Activated CD4-positive, alpha-beta T cell treated with anti-CD3 and anti-CD28 coated beads, Interleukin-10, Interleukin-2, amounts not matched to agents 100 ng/mL and 50 ng/mL, durations not matched to agents 16 hours and 8 hours (primary cell): ENCODE measurements around the gene ESPNL.

Experiments
- DNase-seq: peaks from one replicate; pipeline ENCODE4 v3.0.0-alpha.2; 2020

The ESPNL gene

GRCh38 chr2:238077292-238077691 is 22.8 kb upstream of the ESPNL start:
- no peak for DNase-seq

GRCh38 chr2:238079874-238080327 is 20.2 kb upstream of the ESPNL start:
- no peak for DNase-seq

- no peak for DNase-seq
Observed at GRCh38 chr2:238080518-238080917, 19.6 kb upstream of the ESPNL start.

GRCh38 chr2:238081150-238081549 is 19.0 kb upstream of the ESPNL start:
- DNase-seq: no peak

GRCh38 chr2:238081561-238081960 is 18.6 kb upstream of the ESPNL start:
- no peak for DNase-seq

GRCh38 chr2:238082151-238082550 is 18.0 kb upstream of the ESPNL start:
- DNase-seq: no peak

- no peak for DNase-seq
Observed at GRCh38 chr2:238082827-238083226, 17.3 kb upstream of the ESPNL start.

GRCh38 chr2:238083919-238084318 is 16.2 kb upstream of the ESPNL start:
- no peak for DNase-seq

- no peak for DNase-seq
Observed at GRCh38 chr2:238084761-238085160, 15.4 kb upstream of the ESPNL start.

GRCh38 chr2:238085899-238086298 is 14.2 kb upstream of the ESPNL start:
- no peak for DNase-seq

- no peak for DNase-seq
Observed at GRCh38 chr2:238087211-238087610, 12.9 kb upstream of the ESPNL start.

- no peak for DNase-seq
Observed at GRCh38 chr2:238090887-238091286, 9.3 kb upstream of the ESPNL start.

- DNase-seq: no peak
Observed at GRCh38 chr2:238091436-238092060, 8.6 kb upstream of the ESPNL start.

GRCh38 chr2:238092486-238093035 is 7.6 kb upstream of the ESPNL start:
- no peak for DNase-seq

- no peak for DNase-seq
Observed at GRCh38 chr2:238093181-238094140, 6.7 kb upstream of the ESPNL start.

- no peak for DNase-seq
Observed at GRCh38 chr2:238094438-238095022, 5.6 kb upstream of the ESPNL start.

GRCh38 chr2:238095143-238095542 is 5.0 kb upstream of the ESPNL start:
- DNase-seq: no peak

GRCh38 chr2:238096311-238097011 is 3.7 kb upstream of the ESPNL start:
- no peak for DNase-seq

- no peak for DNase-seq
Observed at GRCh38 chr2:238097201-238097987, 2.7 kb upstream of the ESPNL start.

- peak; percentile 62 for DNase-seq
Observed at GRCh38 chr2:238097988-238098871, 1.9 kb upstream of the ESPNL start.
